Measurements from ENCODE around the gene FOXO3B.
"Not testable (repeated sequence)": the region's sequence is repeated elsewhere in the genome, so short reads cannot be mapped to it uniquely, and the experiment has no call there.

The FOXO3B gene
- total RNA-seq: 8.7 to 10.0 reads per million in 2 donors

DNA sequence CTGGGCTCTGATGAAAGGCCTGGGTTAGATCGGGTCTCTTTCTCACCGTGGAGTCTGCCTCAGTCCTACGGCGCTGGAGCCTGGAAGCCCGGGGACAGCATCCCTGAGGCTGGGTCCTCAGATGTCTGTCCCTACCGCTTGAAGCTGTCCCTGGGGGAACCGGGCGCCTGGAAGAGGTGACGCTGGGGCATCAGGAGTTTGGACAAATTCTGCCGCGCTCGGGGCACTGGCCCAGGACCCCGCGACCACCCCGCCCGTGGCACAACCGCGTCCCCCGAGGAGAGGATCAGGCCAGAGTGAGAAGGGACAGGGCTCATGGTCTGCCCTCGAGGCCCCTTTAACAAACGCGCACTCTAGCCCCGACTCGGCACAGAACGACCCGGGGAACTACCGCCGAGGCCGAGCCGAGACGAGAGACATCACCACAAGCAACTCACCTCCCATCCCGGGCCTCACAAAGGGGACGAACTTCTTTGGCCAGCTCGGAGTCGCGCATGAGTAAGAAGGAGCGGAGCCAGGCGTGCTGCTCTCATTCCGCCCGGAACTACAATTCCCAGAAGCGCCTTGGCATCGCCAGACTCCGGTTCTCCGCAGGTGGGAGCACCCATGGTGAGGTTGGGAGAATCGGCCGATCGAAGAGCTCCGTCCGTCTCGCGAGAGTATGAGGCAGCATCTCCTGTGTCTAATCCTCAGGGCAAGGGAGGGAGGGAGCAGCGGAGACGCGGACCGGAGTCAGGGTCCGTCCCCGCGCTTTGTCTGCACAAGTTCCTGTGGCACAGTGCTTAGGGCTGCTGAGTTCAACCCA is at the start of gene FOXO3B:
FOXO3B (minus strand) TSS at position 548 of the 805 bp plus-strand sequence. CDS start 663 bp downstream, outside the sequence.
- peak; percentile 36 for DNase-seq

DNA sequence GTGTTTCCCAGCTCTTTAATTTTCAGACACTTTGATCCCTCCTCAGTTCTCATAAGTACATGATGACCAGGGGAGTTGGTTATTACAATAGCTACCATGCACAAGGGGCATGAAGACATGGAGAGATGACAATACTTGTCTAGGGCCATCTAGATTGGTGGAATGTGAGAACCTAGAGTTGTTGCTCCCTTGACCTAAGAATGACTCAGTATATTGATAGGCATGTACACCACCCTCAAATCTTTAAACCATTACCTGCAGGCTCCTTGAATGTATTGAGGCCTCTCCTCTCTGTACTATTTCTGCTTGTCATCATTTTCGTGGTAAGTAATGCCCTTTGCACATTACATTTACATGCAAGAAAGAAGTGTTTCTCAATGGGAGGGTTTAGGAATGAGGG is 41.4 kb upstream of the FOXO3B start:
- DNase-seq: not testable (repeated sequence)

DNA sequence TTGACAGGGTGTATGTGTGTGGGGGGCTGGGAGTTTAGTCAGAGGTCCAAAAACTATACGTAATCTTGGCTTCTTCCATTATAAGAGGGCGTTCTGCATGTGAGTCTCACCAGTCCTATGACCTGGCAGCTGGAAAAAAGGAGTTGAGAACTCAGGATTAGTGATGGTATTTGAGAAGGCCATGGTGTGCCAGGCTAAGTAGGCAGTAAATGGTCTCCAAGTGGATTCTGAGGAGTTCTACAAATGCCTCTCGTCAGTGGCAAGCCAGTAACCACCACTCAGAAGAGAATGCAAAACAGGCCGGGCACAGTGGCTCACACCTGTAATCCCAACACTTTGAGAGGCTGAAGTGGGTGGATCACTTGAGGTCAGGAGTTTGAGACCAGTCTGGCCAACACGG is 40.5 kb upstream of the FOXO3B start:
- DNase-seq: not testable (repeated sequence)

DNA sequence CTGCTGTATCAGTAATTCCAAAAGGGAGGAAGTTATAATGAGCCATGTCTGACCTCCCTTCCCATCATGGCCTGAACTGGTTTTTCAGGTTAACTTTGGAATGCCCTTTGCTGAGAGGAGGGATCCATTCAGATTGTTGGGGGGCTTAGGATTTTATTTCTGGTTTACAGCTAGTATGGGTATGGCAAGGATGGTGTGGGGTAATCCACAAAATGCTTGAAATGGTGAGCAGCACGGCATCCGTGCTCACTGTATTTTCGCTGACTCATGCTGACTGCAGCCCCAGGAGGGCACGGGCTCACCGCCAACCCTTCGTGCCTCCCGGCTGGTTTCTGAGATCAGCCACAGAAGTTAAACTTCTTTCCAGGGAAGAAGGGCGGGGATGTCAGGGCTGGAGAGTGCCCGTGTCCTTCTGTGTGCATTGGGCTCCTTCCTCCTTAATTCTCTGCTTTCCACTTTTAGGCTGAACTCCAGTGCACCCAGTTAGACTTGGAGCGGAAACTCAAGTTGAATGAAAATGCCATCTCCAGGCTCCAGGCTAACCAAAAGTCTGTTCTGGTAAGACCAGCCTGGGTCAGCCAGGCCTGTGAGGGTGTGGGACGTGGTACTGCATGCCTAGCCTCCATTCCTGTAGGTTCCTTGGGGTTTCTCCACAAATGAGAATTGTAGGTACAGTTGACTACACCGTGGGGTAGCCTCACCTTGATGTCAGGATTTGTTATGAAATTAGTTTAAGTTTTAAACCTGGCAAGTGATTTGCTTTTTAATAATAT is 39.8 kb upstream of the FOXO3B start:
- not testable (repeated sequence) for DNase-seq

DNA sequence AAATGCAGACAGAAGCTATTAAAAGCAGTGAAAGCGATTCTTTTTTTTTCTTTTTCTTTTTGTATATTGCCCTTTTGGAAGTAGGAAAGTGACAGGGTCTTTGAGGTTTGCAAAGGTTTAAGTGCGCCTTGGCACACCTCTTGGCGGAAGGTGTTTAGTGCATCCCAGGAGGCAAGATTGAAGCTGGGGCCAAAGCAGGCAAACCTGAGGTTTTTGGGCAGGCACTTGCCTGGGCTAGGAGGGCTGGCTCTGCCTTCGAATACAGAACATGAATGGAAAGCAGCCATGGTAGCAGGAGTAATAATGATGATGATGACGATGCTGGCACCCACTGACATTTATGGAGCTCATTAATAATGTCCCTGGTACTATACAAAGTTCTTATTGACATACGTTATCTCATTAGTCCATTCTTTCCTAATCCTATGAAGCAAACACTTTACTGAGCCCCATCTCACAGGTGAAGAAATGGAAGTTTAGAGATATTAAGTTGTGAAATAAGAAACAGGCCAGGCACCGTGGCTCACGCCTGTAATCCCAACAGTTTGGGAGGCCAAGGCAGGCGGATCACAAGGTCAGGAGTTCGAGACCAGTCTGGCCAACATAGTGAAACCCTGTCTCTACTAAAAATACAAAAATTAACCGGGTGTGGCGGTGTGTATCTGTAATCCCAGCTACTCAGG is 37.5 kb upstream of the FOXO3B start:
- DNase-seq: not testable (repeated sequence)

DNA sequence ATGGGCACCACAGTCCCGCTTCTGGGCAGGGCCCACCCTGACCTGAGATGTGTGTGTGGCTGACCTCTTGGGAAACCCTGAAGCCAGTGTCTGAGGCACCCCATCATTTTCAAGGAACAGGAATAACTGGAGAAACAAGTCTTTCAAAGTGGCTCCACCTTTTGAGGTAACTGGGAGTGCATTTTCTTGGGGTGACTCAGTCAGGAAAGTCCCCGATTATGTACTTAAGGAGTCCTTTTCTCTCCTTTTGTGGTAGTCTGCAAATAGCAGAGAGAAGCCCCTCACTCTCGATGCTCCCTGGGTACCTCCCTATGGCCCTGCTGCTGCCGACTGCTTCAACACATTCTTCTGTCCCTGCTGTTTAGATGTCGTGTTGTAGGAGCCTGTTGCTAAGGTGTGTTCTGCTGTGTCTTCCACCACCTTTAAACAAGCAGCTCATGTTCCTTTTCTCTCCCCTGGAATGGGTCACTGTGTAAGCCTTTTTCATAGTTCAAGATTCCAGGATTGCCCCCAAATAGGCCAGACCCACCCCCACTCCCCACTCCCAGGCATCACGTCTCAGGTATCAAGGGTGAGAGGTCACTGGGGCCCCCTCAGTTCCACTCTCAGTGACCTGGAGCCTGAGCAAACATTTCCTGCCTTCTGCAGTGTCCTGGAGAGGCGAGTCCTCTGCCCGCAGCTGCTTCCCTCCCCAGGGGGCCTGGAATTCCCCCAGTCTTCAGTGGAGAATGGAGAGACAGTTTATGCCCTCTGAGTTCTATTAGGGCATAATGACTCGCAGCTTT is 36.7 kb upstream of the FOXO3B start:
- DNase-seq: not testable (repeated sequence)

DNA sequence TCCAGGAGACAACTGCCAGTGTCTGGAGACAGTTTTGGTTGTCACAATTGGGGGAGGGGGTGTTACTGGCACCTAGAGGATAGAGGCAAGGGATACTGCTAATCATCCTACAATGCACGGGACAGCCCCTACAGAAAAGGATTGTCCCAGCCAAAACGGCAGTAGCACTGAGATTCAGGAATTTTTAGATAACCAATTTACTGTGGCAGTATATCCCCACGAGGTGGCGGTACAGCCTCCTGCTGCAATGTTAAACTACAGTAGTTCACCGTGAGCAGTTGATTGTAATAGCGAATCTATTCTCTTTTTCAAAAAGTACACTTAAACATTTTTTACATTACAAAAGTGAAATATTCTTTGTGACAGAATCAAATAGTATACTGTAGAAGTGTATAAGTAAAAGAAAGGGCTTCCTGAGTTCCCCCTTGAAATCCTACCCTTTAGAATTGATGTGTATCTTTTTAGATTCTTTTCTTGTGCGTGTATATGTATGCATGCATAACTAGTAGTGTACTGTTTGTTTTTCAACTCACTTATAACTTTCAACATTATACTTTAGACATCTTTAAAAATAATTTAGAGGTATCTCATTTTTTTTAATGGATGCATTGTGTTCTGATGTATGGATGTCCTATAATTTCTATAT is 30.4 kb upstream of the FOXO3B start:
- DNase-seq: not testable (repeated sequence)

DNA sequence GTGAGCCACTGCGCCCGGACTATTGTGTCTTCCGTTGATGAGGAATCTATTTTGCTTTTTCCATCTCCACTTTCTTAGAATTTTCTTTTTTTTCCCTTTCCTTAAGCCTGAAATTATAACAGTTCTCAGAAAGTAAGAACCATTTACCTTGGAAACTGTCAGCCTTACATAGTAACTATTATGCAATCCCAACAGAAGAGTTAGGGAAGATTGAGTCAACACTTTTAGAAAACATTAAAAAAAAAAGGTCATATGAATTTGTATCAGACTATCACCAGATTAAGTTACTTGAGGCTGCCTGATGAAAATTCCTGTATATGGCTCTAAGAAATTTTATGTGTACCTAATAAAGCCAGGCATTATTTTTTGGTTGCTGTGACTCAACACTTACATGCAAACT is 26.1 kb upstream of the FOXO3B start:
- not testable (repeated sequence) for DNase-seq

DNA sequence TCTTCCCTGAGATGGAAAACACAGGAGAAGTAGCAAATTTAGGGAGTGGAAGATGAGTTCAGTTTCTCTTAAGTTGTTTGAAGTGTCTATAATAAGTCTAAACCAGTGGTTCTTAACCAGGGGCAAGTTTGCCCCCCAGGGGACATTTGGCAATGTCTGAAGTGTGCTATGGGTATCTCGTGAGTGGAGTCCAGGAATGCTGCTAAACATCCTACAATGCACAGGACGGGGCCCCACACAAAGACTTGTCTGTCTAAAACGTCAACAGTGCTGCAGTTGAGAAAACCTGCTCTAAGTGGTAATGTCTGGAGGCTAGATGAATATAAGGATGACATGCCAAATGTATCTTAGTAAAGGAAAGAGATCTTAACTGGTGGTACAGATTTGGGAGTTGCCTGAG is 23.8 kb upstream of the FOXO3B start:
- DNase-seq: not testable (repeated sequence)

DNA sequence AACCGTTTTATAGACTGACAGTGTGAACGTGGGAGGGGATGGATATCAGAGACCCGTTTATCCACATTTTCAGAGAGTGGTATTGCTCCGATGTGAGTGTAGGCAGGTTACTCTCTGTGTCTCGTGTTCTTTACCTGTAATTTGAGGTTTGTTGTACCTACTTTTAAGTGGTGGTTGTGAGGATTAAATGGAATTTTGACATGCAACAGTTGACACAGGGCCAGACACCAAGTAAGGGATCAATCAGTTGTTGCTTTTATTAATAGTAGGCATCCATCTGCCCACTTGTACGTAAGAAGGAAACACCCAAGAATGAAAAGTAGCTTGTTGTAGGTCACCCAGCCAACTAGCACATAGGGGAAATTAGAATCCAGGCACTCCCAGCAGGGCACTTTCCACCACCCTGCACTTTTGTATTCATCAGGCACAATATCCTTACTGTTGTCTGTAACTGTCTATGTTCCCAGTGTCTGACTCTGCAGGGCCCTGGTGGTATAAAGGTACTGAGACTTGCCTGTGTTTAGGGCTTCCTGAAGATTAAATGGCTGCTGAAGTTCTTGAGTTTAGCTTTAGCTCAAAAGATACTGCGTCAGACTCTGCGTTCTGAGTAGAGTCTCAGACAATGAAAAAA is 16.5 kb upstream of the FOXO3B start:
- DNase-seq: not testable (repeated sequence)

DNA sequence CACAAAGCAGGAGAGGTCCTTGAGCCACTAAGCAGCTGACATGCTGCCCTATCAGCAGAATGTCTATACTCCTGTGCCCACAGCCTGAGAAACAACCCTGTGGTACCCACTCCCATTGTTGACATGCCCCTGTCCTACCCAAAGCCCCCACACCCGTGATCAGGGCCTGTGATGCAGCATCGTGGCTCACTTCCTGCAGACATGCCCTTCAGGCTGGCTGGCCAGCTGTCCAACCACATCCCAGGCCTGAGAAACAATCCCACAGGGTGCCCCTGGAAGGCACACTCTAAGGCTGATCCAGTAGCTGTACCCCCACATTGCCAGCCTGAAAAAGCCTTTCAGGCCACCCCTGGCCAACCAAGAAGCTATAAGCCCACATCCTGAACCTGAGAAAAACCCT is 13.0 kb upstream of the FOXO3B start:
- DNase-seq: not testable (repeated sequence)

DNA sequence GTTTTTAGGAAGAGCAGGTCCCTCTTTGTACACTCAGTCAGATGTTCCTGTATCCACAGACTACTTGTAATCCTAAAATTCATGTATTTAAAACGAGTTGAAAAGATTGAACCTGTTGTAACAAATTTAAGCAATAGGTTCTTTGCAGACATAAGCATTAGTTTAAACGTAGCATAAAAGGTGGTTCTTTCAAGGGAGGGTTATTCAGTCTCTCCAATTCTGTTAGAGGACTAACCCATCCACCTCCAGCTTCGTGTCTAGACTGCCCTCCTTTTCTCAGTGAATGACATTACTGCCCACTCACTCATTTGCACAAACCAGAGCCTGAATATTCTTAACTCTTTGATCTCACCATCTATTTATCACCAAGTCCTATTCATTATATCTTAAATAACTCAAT is 554 bp upstream of the FOXO3B start:
- DNase-seq: not testable (repeated sequence)

DNA sequence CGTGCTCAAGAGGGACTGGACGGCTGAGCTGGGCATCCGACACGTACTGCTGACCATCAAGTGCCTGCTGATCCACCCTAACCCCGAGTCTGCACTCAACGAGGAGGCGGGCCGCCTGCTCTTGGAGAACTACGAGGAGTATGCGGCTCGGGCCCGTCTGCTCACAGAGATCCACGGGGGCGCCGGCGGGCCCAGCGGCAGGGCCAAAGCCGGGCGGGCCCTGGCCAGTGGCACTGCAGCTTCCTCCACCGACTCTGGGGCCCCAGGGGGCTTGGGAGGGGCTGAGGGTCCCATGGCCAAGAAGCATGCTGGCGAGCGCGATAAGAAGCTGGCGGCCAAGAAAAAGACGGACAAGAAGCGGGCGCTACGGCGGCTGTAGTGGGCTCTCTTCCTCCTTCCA is 4.7 kb downstream of the FOXO3B start:
- not testable (repeated sequence) for DNase-seq

DNA sequence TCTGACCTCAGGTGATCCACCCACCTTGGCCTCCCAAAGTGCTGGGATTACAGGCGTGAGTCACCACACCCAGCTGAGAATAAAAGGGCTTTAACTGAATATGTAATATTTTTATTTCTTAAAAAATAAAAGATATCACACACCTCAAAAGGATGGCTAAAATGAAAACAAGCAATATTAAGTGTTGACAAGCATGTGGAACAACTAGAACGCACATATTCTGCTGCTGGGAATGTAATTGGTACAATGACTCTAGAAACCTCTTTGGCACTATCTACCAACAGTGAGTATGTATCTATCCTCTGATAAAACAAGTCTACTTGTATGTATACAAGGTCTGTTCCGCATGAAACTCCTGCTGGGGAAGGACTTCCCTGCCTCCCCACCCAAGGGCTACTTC is 5.2 kb downstream of the FOXO3B start:
- DNase-seq: not testable (repeated sequence)

DNA sequence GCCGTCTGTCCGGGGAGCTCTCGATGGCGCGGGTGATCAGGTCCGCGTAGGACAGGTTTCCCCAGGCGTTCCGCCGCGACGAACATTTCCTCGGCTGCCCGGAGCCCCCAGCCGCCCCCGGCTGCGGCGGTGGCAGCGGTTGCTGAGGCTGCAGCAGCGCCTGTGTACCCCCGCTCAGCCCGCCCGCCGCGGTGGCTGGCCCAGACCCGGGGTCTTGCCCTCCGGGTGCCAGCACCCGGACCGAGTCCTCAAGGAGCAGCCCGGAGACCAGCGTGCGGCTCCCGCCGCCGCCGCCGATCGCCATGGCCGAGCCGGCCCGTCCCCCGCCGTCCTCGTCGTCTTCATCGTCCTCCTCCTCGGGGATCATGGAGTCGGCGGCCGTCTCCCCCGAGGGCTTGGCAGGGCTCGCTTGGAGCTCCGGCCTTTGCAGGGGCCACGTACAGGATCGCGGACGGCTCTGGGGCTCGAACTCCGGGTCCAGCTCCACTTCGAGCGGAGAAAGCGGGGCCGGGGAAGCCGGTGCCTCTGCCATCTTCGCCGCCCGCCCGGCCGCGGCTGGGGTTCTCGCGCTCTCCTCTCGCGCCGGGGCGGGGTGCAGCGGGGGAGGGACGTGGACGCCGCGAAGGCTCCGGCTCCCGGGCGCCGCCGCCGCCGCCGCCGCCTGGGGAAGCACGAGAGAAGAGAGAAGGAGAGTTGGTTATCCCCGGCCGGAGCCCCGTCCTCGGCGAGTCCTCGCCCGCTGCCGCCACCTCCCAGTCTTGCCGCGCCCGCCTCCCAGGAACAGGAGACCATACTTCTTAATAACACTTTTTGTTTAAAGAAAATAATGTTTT is 9.5 kb downstream of the FOXO3B start:
- not testable (repeated sequence) for DNase-seq

DNA sequence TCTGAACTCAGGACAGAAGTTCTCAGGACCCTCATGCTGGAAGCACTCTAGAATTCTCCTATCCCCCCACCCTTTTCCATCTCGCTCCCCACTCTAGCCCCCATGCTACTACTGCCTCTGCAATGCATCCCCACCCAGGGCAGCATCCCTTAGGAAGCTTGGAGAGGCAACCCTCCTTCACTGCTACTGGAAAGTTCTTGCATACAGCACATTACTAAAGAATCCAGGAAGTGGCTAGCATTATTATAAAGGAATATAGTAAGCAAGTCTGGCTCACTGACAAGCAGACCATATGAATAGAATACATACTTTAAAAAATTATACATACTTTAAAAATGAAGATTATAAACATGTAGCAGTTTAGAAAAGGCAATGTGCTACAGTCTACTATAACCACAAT is 13.5 kb downstream of the FOXO3B start:
- DNase-seq: not testable (repeated sequence)

DNA sequence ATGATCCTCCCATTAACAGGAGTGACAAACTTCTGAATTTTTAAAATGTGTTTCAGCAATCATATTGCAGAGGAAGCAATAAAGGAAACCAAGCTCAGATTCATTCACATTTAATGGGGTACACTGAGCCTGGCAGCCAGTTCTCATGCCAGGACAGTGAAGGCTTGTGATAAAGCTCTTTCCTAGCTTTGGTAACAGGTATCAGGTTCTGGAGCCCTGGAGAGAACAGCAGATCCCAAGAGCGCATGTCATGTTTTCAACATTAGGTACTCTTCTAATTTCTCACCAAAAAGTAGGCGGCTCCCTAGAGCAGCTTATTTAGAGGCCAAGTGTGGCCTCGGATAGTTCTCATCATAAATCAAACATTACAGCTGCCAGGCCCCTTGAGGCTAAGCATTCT is 14.6 kb downstream of the FOXO3B start:
- not testable (repeated sequence) for DNase-seq

DNA sequence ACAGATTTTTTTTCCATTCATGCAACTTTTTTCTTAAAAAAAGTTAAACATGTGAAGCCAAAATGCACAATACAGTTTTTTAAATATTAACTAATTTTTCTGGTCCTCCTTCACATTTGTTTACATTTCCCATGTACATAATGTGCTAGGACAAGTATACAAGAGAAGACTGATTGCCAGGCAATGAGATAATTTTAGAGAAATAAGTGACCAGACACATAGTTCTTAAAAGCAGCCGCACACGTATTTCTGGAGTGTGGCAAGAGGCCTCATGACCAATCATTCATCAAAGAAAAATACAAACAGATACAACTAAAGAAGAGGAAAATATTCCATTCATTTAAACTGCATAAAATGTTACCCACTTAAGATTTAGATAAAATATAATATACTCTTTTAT is 15.8 kb downstream of the FOXO3B start:
- DNase-seq: not testable (repeated sequence)

DNA sequence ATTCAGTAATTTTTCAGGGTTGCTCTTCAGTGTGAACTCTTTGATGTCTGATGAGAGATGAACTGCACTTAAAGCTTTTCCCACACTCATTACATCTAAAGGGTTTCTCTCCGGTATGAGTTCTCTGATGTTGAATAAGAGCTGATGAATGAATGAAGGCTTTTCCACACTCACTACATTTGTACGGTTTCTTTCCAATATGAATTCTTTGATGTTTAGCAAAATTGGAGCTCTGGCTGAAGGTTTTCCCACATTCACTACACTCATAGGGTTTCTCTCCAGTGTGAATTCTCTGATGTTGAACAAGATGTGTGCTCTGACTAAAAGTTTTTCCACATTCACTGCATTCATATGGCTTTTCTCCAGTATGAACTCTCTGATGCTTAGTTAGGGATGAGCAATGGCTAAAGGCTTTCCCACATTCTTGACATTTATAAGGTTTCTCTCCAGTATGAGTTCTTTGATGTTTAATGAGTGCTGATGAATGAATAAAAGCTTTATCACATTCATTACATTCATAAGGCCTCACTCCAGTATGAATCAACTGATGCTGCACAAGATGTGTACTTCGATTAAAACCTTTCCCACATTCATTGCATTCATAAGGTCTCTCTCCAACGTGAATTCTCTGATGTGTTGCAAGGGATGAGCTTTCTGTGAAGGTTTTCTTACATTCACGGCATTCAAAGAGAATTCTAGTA is 20.0 kb downstream of the FOXO3B start:
- not testable (repeated sequence) for DNase-seq

DNA sequence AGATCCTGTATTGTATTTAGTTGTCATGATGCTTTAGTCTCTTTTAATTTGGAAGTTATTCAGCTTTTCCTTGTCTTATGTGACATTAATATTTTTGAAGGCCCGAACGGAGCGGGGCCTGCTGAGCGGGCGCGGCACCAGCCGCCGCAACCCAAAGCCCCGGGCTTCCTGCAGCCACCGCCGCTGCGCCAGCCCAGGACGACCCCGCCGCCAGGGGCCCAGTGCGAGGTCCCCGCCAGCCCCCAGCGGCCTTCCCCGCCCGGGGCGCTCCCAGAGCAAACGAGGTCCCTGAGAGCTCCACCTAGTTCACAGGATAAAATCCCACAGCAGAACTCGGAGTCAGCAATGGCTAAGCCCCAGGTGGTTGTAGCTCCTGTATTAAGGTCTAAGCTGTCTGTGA is 32.0 kb downstream of the FOXO3B start:
- not testable (repeated sequence) for DNase-seq

All from activated gamma-delta T cell (primary cell).